GM23338 (cell line): ENCODE data around the gene SERPINA5. TPM values are rescaled to one million over a fixed set of nuclear protein-coding genes. Genes with fewer than 3 reads are reported as not detected.

Experiments used
- ATAC-seq: fragments of 200-7000 bp; cut with Tn5 transposase; 3 replicates; pipeline ENCODE4 v1.9.1; 2020
- DNase-seq: peaks from one replicate; pipeline ENCODE4 v3.0.0-alpha.2; 2015; ENCODE audit warnings: low spot score
- H2AFZ ChIP-seq: fragments of 200-600 bp; sonication (generic); 2 replicates; pipeline ENCODE4 v1.8.0; 2016; ENCODE audit warnings: antibody characterized with exemption, mild to moderate bottlenecking, moderate library complexity
- H3F3A ChIP-seq: fragments of 200-600 bp; sonication (generic); replicated peaks from 2 replicates; pipeline ENCODE4 v1.8.0; 2017; ENCODE audit warnings: antibody characterized with exemption, mixed run types, low read depth
- H3K27ac ChIP-seq: fragments of 200-600 bp; sonication (generic); 2 replicates; pipeline ENCODE4 v1.6.1; 2016; ENCODE audit warnings: low read depth
- H3K27me3 ChIP-seq: fragments of 200-600 bp; sonication (generic); 2 replicates; pipeline ENCODE4 v1.8.0; 2016; ENCODE audit warnings: mild to moderate bottlenecking, mixed run types, moderate library complexity; ENCODE audit not compliant: insufficient read depth
- H3K36me3 ChIP-seq: fragments of 200-600 bp; sonication (generic); 2 replicates; pipeline ENCODE4 v1.8.0; 2016; ENCODE audit warnings: mild to moderate bottlenecking; ENCODE audit not compliant: insufficient read depth
- H3K4me1 ChIP-seq: fragments of 200-600 bp; sonication (generic); 2 replicates; pipeline ENCODE4 v1.8.0; 2016; ENCODE audit warnings: mild to moderate bottlenecking, moderate library complexity; ENCODE audit not compliant: insufficient read depth
- H3K4me2 ChIP-seq: fragments of 200-600 bp; sonication (generic); 2 replicates; pipeline ENCODE4 v1.7.1; 2017; ENCODE audit warnings: mixed run types
- H3K4me3 ChIP-seq: fragments of 200-600 bp; sonication (generic); 2 replicates; pipeline ENCODE4 v1.6.1; 2016; ENCODE audit warnings: mixed run types
- H3K79me2 ChIP-seq: fragments of 200-600 bp; sonication (generic); replicated peaks from 2 replicates; pipeline ENCODE4 v1.8.0; 2017; ENCODE audit warnings: mild to moderate bottlenecking; ENCODE audit not compliant: insufficient read depth
- H3K9me2 ChIP-seq: fragments of 200-600 bp; sonication (generic); 2 replicates; pipeline ENCODE4 v1.8.0; 2017; ENCODE audit not compliant: insufficient read depth
- H4K20me1 ChIP-seq: fragments of 200-600 bp; sonication (generic); replicated peaks from 2 replicates; pipeline ENCODE4 v1.8.0; 2017; ENCODE audit warnings: mild to moderate bottlenecking; ENCODE audit not compliant: insufficient read depth
- H3K27ac Mint-ChIP-seq: 2 replicates; pipeline ENCODE4 v1.8.0; 2020; ENCODE audit warnings: inconsistent platforms, mild to moderate bottlenecking, moderate library complexity, mixed read lengths
- H3K27me3 Mint-ChIP-seq: 3 replicates; pipeline ENCODE4 v1.8.0; 2022; ENCODE audit warnings: low read depth, mild to moderate bottlenecking, moderate library complexity, mixed read lengths, inconsistent platforms; ENCODE audit not compliant: insufficient read depth, poor library complexity
- H3K36me3 Mint-ChIP-seq: 3 replicates; pipeline ENCODE4 v1.8.0; 2021; ENCODE audit warnings: low read depth, mild to moderate bottlenecking, inconsistent platforms, moderate library complexity, mixed read lengths
- H3K4me1 Mint-ChIP-seq: 3 replicates; pipeline ENCODE4 v1.8.0; 2020; ENCODE audit warnings: mild to moderate bottlenecking, inconsistent platforms, mixed read lengths
- H3K4me3 Mint-ChIP-seq: 3 replicates; pipeline ENCODE4 v1.8.0; 2021; ENCODE audit warnings: moderate library complexity, mild to moderate bottlenecking, inconsistent platforms, mixed read lengths
- H3K9me3 Mint-ChIP-seq: 3 replicates; pipeline ENCODE4 v1.8.0; 2020; ENCODE audit warnings: moderate library complexity, mild to moderate bottlenecking, inconsistent platforms, mixed read lengths
- CREB1 ChIP-seq: fragments of 250-450 bp; sonication (Bioruptor Pico); IDR thresholded peaks from 2 replicates; pipeline ENCODE4 v1.5.0; 2020; ENCODE audit warnings: low read depth, mild to moderate bottlenecking, moderate library complexity
- EZH2 ChIP-seq: fragments of 200-600 bp; sonication (generic); IDR thresholded peaks from one replicate; pipeline ENCODE4 v1.8.0; 2017; ENCODE audit warnings: antibody characterized with exemption, mild to moderate bottlenecking, low read depth; ENCODE audit not compliant: unreplicated experiment
- EZH2phosphoT487 ChIP-seq: fragments of 200-600 bp; sonication (generic); IDR thresholded peaks from one replicate; pipeline ENCODE4 v1.8.1; 2018; ENCODE audit warnings: antibody characterized with exemption; ENCODE audit not compliant: unreplicated experiment
- JUNB ChIP-seq: IDR thresholded peaks from one replicate; pipeline ENCODE4 v1.6.1; 2016; ENCODE audit warnings: antibody characterized with exemption; ENCODE audit not compliant: unreplicated experiment
- NANOG ChIP-seq: IDR thresholded peaks from 2 replicates; pipeline ENCODE4 v1.6.1; 2016; ENCODE audit warnings: antibody characterized with exemption, borderline replicate concordance
- POLR2AphosphoS5 ChIP-seq: IDR thresholded peaks from 2 replicates; pipeline ENCODE4 v1.6.1; 2016; ENCODE audit warnings: antibody characterized with exemption, low read depth
- STAT1 ChIP-seq: IDR thresholded peaks from one replicate; pipeline ENCODE4 v1.6.1; 2016; ENCODE audit warnings: antibody characterized with exemption; ENCODE audit not compliant: unreplicated experiment
- ZNF114 ChIP-seq: fragments of 250-450 bp; sonication (Bioruptor Pico); IDR thresholded peaks from 2 replicates; pipeline ENCODE4 v1.5.0; 2020; ENCODE audit warnings: mild to moderate bottlenecking, moderate library complexity
- ZNF331 ChIP-seq: fragments of 250-450 bp; sonication (Bioruptor Pico); IDR thresholded peaks from 2 replicates; pipeline ENCODE4 v1.5.0; 2020; ENCODE audit warnings: low read depth, mild to moderate bottlenecking, moderate library complexity
- polyA plus RNA-seq: library from polyadenylated mRNA; unstranded; fragments of >200 nt; fragmentation: Nextera tagmentation; extraction: Ambion mirVana; gene quantifications from 2 replicates; pipeline ENCODE4 v1.2.1, GENCODE V29; 2016
- total RNA-seq: library from RNA; depleted of rRNA; stranded (reverse); fragments of >200 nt; shearing (Covaris generic); gene quantifications from 2 replicates; pipeline ENCODE4 v1.2.3, GENCODE V29; 2014
- TF ChIP-seq, protein P1 (sequence below), 2 experiments: fragments of 200-600 bp in 1 of 2; sonication (generic) in 1 of 2; conservative IDR thresholded peaks; 2 replicates each; pipeline versions ENCODE4 v1.5.1 to v1.6.1; 2016 to 2017; ENCODE audit warnings: antibody characterized with exemption in 2 of 2, low read depth in 2 of 2, mild to moderate bottlenecking in 2 of 2, moderate library complexity in 1 of 2
- TF ChIP-seq, protein P2 (sequence below): IDR thresholded peaks from one replicate; pipeline ENCODE4 v1.6.1; 2018; ENCODE audit warnings: antibody characterized with exemption; ENCODE audit not compliant: unreplicated experiment
- TF ChIP-seq, protein P3 (sequence below): IDR thresholded peaks from 2 replicates; pipeline ENCODE4 v1.6.1; 2016; ENCODE audit warnings: antibody characterized with exemption

Gene SERPINA5
- total and polyA plus RNA-seq, 2 experiments from 2014 or later, result 0.81 to 0.90 TPM

DNA sequence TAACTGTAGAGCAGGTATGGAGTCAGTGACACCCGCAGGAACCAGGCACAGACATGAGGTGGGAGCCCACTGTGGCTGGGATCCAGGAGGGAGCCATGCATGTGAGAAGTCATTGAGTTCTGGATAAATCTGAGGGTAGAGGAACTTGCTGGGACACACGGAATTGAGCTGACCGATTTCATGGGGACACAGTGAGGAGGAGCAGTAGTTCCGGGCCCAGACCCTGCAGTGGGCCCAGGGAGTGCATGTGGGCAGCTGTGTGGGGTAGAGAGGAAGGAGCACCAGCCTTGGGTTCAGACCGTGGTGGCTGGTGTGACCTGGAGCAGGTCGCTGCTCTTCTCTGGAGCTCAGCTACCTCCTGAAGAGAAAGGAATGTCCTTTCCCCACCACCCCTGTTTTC lies 39.4 kb downstream of the SERPINA5 start (continued):
- TF ChIP-seq STAT1 (no peak), ZNF331 (CRISPR knock-in tag) (no peak), CREB1 (CRISPR knock-in tag) (no peak), EZH2phosphoT487 (no peak), NANOG (no peak), POLR2AphosphoS5 (no peak), JUNB (no peak)
- TF ChIP-seq, protein P1, sequence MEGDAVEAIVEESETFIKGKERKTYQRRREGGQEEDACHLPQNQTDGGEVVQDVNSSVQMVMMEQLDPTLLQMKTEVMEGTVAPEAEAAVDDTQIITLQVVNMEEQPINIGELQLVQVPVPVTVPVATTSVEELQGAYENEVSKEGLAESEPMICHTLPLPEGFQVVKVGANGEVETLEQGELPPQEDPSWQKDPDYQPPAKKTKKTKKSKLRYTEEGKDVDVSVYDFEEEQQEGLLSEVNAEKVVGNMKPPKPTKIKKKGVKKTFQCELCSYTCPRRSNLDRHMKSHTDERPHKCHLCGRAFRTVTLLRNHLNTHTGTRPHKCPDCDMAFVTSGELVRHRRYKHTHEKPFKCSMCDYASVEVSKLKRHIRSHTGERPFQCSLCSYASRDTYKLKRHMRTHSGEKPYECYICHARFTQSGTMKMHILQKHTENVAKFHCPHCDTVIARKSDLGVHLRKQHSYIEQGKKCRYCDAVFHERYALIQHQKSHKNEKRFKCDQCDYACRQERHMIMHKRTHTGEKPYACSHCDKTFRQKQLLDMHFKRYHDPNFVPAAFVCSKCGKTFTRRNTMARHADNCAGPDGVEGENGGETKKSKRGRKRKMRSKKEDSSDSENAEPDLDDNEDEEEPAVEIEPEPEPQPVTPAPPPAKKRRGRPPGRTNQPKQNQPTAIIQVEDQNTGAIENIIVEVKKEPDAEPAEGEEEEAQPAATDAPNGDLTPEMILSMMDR (conservative IDR thresholded peaks at IDR 0.05; ENCODE audit: low read depth in 2 of 2), result no peak
- TF ChIP-seq, protein P2, sequence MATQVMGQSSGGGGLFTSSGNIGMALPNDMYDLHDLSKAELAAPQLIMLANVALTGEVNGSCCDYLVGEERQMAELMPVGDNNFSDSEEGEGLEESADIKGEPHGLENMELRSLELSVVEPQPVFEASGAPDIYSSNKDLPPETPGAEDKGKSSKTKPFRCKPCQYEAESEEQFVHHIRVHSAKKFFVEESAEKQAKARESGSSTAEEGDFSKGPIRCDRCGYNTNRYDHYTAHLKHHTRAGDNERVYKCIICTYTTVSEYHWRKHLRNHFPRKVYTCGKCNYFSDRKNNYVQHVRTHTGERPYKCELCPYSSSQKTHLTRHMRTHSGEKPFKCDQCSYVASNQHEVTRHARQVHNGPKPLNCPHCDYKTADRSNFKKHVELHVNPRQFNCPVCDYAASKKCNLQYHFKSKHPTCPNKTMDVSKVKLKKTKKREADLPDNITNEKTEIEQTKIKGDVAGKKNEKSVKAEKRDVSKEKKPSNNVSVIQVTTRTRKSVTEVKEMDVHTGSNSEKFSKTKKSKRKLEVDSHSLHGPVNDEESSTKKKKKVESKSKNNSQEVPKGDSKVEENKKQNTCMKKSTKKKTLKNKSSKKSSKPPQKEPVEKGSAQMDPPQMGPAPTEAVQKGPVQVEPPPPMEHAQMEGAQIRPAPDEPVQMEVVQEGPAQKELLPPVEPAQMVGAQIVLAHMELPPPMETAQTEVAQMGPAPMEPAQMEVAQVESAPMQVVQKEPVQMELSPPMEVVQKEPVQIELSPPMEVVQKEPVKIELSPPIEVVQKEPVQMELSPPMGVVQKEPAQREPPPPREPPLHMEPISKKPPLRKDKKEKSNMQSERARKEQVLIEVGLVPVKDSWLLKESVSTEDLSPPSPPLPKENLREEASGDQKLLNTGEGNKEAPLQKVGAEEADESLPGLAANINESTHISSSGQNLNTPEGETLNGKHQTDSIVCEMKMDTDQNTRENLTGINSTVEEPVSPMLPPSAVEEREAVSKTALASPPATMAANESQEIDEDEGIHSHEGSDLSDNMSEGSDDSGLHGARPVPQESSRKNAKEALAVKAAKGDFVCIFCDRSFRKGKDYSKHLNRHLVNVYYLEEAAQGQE, result no peak
- TF ChIP-seq, protein P3, sequence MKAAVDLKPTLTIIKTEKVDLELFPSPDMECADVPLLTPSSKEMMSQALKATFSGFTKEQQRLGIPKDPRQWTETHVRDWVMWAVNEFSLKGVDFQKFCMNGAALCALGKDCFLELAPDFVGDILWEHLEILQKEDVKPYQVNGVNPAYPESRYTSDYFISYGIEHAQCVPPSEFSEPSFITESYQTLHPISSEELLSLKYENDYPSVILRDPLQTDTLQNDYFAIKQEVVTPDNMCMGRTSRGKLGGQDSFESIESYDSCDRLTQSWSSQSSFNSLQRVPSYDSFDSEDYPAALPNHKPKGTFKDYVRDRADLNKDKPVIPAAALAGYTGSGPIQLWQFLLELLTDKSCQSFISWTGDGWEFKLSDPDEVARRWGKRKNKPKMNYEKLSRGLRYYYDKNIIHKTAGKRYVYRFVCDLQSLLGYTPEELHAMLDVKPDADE, result no peak

DNA sequence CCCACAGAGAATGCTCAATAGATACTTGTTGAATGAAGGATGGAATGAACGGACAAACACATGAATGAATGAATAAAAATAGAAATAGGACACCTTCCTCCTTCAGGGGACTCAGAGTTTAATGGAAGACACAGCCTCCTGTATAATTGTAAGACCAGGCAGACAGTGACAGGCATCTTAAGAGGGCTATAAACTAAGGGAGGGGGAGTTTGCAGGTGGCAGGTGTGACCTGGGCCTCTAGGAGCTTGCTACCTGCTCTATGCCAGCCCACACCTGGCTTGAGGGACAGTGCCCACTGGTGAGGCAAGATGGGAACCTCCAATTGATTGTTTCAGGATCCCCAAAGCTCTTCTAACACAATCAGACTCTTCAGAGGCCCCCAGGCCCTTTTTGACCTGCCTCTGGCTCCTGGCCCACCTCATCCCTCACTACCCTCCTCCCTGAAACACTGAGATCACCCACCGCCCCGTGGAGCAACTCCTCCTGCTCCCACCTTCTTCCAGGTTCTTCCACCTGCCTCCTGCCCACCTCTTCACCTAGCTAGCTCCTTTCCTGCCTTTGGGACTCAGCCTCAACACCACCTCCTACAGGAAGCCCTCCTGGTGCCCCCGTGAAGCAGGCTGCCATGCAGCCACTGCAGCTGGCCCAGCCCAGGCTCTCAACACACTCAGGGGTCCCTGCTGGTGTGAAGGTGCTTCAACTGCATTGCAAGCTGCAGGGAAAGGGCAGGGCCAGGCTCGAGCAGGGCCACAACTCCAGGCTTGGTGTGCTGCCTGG lies 40.3 kb downstream of the SERPINA5 start:
- no peak overlapping the region for H3K27ac ChIP-seq
- ATAC-seq (no peak), DNase-seq (no peak)
- H3K79me2 ChIP-seq, result no peaks in the 10 kb centered on the region
- Mint-ChIP-seq H3K27me3 (peaks cover 5% of the 10 kb centered on the region), H3K4me3 (no peak overlapping the region), H3K4me1 (no peaks in the 10 kb centered on the region), H3K36me3 (peaks cover 14% of the 10 kb centered on the region; the same call in 2 of the 3 replicates), H3K27ac (no peak overlapping the region), H3K9me3 (peaks cover 39% of the 10 kb centered on the region)
- H4K20me1 ChIP-seq, result no peaks in the 10 kb centered on the region
- no peaks in the 10 kb centered on the region; the same call in 1 of the 2 replicates for H3K9me2 ChIP-seq
- H2AFZ ChIP-seq, result no peak overlapping the region
- no peaks in the 10 kb centered on the region for H3K4me1 ChIP-seq
- H3K4me3 ChIP-seq, result no peak overlapping the region
- no peak overlapping the region for H3K4me2 ChIP-seq
- no peaks in the 10 kb centered on the region for H3F3A ChIP-seq
- no peaks in the 10 kb centered on the region for H3K36me3 ChIP-seq
- H3K27me3 ChIP-seq, result no peaks in the 10 kb centered on the region
- TF ChIP-seq EZH2 (no peak), NANOG (no peak), ZNF114 (CRISPR knock-in tag) (no peak), POLR2AphosphoS5 (no peak), ZNF331 (CRISPR knock-in tag) (no peak), CREB1 (CRISPR knock-in tag) (no peak), STAT1 (no peak), EZH2phosphoT487 (no peak)
- TF ChIP-seq, protein P1 (conservative IDR thresholded peaks at IDR 0.05; ENCODE audit: low read depth in 2 of 2), result no peak
- TF ChIP-seq, protein P3, result no peak
